HG03159 (cell line): ENCODE results near the gene FEN1.

Source experiments
- ATAC-seq: cut with Tn5 transposase; IDR thresholded peaks from one replicate; pipeline ENCODE4 v1.9.1; 2021; ENCODE audit warnings: mild to moderate bottlenecking, moderate library complexity; ENCODE audit not compliant: unreplicated experiment

FEN1 gene

GRCh38 chr11:61793083-61793828, 545 bp downstream of the FEN1 start:
- peak; percentile 6 for ATAC-seq

GRCh38 chr11:61793829-61794204, 1.1 kb downstream of the FEN1 start:
- ATAC-seq, result no peak

GRCh38 chr11:61794579-61794978, 1.9 kb downstream of the FEN1 start:
- no peak for ATAC-seq

GRCh38 chr11:61795459-61795858, 2.7 kb downstream of the FEN1 start:
- no peak for ATAC-seq

- no peak for ATAC-seq
These were observed 3.3 kb downstream of the FEN1 start for GRCh38 chr11:61795876-61796526.

- no peak for ATAC-seq
These were observed 4.7 kb downstream of the FEN1 start for GRCh38 chr11:61797263-61797944.

GRCh38 chr11:61799665-61800284, 7.1 kb downstream of the FEN1 start:
- ATAC-seq, result no peak

- ATAC-seq, result no peak
These were observed 7.9 kb downstream of the FEN1 start for GRCh38 chr11:61800331-61801281.

GRCh38 chr11:61802605-61803004, 9.9 kb downstream of the FEN1 start:
- ATAC-seq, result no peak

- ATAC-seq, result no peak
These were observed 11.4 kb downstream of the FEN1 start for GRCh38 chr11:61803889-61804647.

- no peak for ATAC-seq
These were observed 12.4 kb downstream of the FEN1 start for GRCh38 chr11:61805146-61805545.

- no peak for ATAC-seq
These were observed 14.1 kb downstream of the FEN1 start for GRCh38 chr11:61806785-61807184.

GRCh38 chr11:61810671-61811175, 18.0 kb downstream of the FEN1 start:
- no peak for ATAC-seq

GRCh38 chr11:61811831-61812230, 19.1 kb downstream of the FEN1 start:
- ATAC-seq, result no peak

GRCh38 chr11:61812736-61813411, 20.2 kb downstream of the FEN1 start:
- no peak for ATAC-seq

GRCh38 chr11:61814247-61814957, 21.7 kb downstream of the FEN1 start:
- ATAC-seq, result no peak

GRCh38 chr11:61814958-61815789, 22.5 kb downstream of the FEN1 start:
- ATAC-seq, result no peak
